MM.1S (cell line): Measurements from ENCODE around the gene TAS2R60.

Experiments used
- CTCF ChIP-seq: fragments of 300-600 bp; sonication (generic); IDR thresholded peaks from 2 replicates; pipeline ENCODE4 v1.5.1; 2016; ENCODE audit warnings: antibody characterized with exemption, low read length, mixed read lengths
- EZH2phosphoT487 ChIP-seq: fragments of 300-600 bp; sonication (generic); IDR thresholded peaks from 2 replicates; pipeline ENCODE4 v1.6.1; 2018; ENCODE audit warnings: antibody characterized with exemption, low read length

GRCh38 chr7:143399151-143399550 is 44.1 kb upstream of the TAS2R60 start:
- TF ChIP-seq CTCF (no peak), EZH2phosphoT487 (no peak)
